ENCODE results near the gene CIAO2A.

DNA sequence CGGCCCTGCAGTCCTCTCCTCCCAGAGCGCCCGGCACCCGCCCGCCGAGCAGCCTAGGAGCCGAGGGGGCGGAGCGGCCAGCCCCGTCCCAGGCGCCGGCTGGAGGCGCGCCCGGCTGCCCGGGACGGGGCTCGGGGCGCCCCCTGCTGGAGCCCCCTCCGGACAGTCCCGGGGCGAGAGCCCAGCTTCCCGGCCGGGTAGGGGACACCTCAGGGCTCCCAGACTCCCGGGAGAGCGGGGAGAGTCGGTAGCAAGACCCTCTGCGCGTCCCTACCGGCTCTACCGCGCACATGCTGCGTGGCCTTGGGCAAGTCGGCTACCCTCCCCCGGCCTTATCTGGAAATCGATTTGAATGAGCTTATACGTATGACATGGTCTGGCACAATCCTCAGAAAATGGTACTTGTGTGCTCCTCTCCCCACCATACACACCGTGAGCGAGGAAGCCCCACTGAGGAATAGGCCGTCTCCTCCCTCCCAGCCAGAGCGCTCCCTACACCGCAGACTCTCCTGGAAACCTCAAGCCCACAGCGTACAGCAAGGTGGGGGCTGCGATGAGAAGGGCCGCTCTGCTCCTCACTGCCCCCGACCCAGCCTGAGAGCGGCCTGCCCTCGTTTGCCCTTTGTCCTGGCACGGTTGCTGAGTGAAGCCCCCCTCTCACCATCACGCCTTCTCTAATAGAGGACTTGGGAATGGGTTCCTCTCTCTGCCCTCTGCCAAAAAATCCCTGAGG is 47.1 kb downstream of the CIAO2A start, which contains the start of gene DAPK2:
- TF ChIP-seq, protein P1, sequence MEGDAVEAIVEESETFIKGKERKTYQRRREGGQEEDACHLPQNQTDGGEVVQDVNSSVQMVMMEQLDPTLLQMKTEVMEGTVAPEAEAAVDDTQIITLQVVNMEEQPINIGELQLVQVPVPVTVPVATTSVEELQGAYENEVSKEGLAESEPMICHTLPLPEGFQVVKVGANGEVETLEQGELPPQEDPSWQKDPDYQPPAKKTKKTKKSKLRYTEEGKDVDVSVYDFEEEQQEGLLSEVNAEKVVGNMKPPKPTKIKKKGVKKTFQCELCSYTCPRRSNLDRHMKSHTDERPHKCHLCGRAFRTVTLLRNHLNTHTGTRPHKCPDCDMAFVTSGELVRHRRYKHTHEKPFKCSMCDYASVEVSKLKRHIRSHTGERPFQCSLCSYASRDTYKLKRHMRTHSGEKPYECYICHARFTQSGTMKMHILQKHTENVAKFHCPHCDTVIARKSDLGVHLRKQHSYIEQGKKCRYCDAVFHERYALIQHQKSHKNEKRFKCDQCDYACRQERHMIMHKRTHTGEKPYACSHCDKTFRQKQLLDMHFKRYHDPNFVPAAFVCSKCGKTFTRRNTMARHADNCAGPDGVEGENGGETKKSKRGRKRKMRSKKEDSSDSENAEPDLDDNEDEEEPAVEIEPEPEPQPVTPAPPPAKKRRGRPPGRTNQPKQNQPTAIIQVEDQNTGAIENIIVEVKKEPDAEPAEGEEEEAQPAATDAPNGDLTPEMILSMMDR (IDR thresholded peaks at IDR 0.05), result peak; percentile 48 to 95 (median 78)
- peak in 1 of 2 donors; percentile 88 for TF ChIP-seq POLR2A (IDR thresholded peaks at IDR 0.05)

All from thyroid gland (tissue), 4 donors.